ENCODE data around the gene DPYSL5. TPM values are rescaled to one million over a fixed set of nuclear protein-coding genes. Genes with fewer than 3 reads are reported as not detected.

DPYSL5 gene
- total and polyA plus RNA-seq, 4 donors, result not detected

DNA sequence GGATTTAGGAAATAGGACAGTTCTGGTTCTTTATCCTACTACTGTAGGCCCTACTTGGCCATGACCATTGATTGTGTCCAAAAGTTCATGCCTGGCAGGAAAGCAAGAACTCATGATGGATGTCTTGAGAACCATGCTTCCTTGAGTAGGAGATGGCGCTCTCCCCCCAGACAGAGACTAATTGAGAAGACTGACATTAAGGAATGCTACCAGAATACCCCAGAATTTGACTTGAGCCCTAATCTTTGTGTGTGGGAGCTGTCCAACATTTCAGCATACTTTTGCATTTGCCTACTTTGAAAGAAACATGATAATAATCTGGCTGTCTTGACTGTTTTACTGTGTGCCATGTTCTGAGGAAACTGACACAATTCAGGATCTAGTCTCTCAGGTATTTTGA lies 145.8 kb downstream of the DPYSL5 start:
- 86% methylated on average over 1 of the region's 1 CpG for WGBS
- DNase-seq (ENCODE audit: low spot score), result no peak
- no peaks in the 10 kb centered on the region for H3K36me3 ChIP-seq (ENCODE audit: control insufficient read depth in 4 of 4, insufficient read depth in 3 of 4, low read depth in 1 of 4, low read length in 3 of 4)

DNA sequence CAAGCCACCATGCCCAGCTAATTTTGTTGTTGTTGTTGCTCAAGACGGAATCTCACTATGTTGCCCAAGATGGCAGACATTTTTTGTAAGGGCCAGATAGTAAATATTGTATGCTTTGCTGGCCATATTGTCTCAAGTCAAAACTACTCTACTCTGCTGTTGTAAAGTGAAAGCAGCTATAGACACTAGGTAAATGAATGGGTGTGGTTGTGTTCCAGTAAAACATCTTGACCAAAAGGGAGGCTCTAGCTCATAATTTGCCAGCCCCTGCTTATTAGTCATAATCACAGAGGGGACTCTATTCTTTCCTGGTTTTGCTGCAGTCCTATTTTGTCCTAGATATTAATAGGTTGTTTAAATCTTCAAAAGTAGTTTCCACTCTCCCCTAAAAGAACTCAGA lies 147.1 kb downstream of the DPYSL5 start:
- TF ChIP-seq NR2F2 (IDR thresholded peaks at IDR 0.05) (no peak), SP1 (IDR thresholded peaks at IDR 0.05) (no peak), ATF3 (IDR thresholded peaks at IDR 0.05) (no peak), MAX (IDR thresholded peaks at IDR 0.05) (no peak), FOXA2 (IDR thresholded peaks at IDR 0.05) (no peak), JUND (IDR thresholded peaks at IDR 0.05) (no peak), ZBTB33 (IDR thresholded peaks at IDR 0.05) (no peak), HNF4A (conservative IDR thresholded peaks at IDR 0.05) (no peak), RAD21 (IDR thresholded peaks at IDR 0.05) (no peak), GABPA (IDR thresholded peaks at IDR 0.05 in 1 of 2, conservative IDR thresholded peaks at IDR 0.05 in 1 of 2) (no peak), HNF4G (IDR thresholded peaks at IDR 0.05) (no peak), EGR1 (IDR thresholded peaks at IDR 0.05; ENCODE audit: low read depth in 2 of 2) (no peak), YY1 (IDR thresholded peaks at IDR 0.05) (no peak), TAF1 (conservative IDR thresholded peaks at IDR 0.05) (no peak), RXRA (IDR thresholded peaks at IDR 0.05) (no peak), REST (IDR thresholded peaks at IDR 0.05) (no peak), FOXA1 (IDR thresholded peaks at IDR 0.05) (no peak)
- TF ChIP-seq, protein P1, sequence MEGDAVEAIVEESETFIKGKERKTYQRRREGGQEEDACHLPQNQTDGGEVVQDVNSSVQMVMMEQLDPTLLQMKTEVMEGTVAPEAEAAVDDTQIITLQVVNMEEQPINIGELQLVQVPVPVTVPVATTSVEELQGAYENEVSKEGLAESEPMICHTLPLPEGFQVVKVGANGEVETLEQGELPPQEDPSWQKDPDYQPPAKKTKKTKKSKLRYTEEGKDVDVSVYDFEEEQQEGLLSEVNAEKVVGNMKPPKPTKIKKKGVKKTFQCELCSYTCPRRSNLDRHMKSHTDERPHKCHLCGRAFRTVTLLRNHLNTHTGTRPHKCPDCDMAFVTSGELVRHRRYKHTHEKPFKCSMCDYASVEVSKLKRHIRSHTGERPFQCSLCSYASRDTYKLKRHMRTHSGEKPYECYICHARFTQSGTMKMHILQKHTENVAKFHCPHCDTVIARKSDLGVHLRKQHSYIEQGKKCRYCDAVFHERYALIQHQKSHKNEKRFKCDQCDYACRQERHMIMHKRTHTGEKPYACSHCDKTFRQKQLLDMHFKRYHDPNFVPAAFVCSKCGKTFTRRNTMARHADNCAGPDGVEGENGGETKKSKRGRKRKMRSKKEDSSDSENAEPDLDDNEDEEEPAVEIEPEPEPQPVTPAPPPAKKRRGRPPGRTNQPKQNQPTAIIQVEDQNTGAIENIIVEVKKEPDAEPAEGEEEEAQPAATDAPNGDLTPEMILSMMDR (IDR thresholded peaks at IDR 0.05; ENCODE audit: low read depth, low read length, missing input control), result no peak
- Histone ChIP-seq H3K9me3 (ENCODE audit: control insufficient read depth in 4 of 4, low read length in 3 of 4) (no peaks in the 10 kb centered on the region), H3K4me1 (ENCODE audit: control insufficient read depth in 4 of 4, insufficient read depth in 4 of 4, low read length in 3 of 4) (peaks cover 9 to 25% (median 17%) of the 10 kb centered on the region in 4 donors), H3K4me3 (ENCODE audit: low read depth in 1 of 3, low read length in 3 of 3) (no peak overlapping the region), H3K27ac (ENCODE audit: low read depth in 1 of 2, low read length in 2 of 2) (no peak overlapping the region), H3K27me3 (ENCODE audit: control insufficient read depth in 4 of 4, insufficient read depth in 4 of 4, low read length in 3 of 4) (no peaks in the 10 kb centered on the region), H3K36me3 (ENCODE audit: control insufficient read depth in 4 of 4, insufficient read depth in 3 of 4, low read depth in 1 of 4, low read length in 3 of 4) (no peaks in the 10 kb centered on the region), H3K9ac (ENCODE audit: low read depth in 1 of 2, low read length in 2 of 2) (no peak overlapping the region)
- WGBS, result 94% methylated on average over 1 of the region's 1 CpG
- no peak for DNase-seq (ENCODE audit: low spot score)

More for the DNA sequence above, 145.8 kb downstream of the DPYSL5 start:
- Histone ChIP-seq H3K4me3 (ENCODE audit: low read depth in 1 of 3, low read length in 3 of 3) (no peak overlapping the region), H3K9ac (ENCODE audit: low read depth in 1 of 2, low read length in 2 of 2) (no peak overlapping the region), H3K9me3 (ENCODE audit: control insufficient read depth in 4 of 4, low read length in 3 of 4) (no peaks in the 10 kb centered on the region), H3K27me3 (ENCODE audit: control insufficient read depth in 4 of 4, insufficient read depth in 4 of 4, low read length in 3 of 4) (no peaks in the 10 kb centered on the region), H3K4me1 (ENCODE audit: control insufficient read depth in 4 of 4, insufficient read depth in 4 of 4, low read length in 3 of 4) (peaks cover 9 to 25% (median 17%) of the 10 kb centered on the region in 4 donors), H3K27ac (ENCODE audit: low read depth in 1 of 2, low read length in 2 of 2) (no peak overlapping the region)
- no peak for TF ChIP-seq HNF4A (conservative IDR thresholded peaks at IDR 0.05)
- peak; percentile 97 for TF ChIP-seq REST (IDR thresholded peaks at IDR 0.05)
- no peak for TF ChIP-seq YY1 (IDR thresholded peaks at IDR 0.05)

Data from liver (tissue), 9 donors.